ENCODE measurements around the gene VPS36.

VPS36 gene

DNA sequence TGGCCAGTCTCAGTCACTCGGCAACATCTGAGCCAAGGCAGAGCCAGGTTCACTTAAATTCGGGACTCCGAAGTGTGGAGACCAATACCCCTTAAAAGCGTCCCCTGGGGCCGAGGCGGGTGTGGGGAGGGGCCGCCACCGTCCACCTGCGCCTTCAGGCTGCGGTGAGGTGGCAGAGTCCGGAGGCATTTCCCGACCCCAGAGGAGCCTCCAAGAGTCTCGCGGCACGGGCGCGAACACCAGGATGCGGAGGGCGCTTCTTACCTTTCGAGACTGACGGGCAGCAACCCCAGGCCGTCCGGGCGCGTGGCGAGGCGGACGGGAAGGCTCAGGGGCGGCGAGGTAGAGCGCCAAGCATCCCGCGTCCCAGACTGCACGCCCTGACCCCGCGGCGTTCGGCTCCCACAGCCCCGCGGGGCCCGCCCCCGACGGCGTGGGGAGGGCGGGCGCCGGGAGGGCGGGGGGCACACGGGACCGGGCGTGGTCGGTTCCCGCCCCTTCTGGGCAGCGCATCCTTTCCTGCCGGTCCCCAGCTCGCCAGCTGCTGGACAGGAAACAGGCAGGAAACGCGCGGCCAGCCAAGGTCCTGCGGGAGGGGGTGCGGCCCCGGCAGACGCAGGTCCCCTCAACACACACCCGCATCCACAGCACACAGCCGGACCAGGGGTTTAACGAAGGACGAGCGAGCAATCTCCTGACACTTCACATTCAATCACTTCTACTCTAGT is 44.5 kb downstream of the VPS36 start, which contains the start of gene THSD1:
TSS of gene THSD1 (minus strand) at position 406 of the 728 bp plus-strand sequence. CDS start 3,572 bp downstream, outside the sequence.
- H3K27ac ChIP-seq (ENCODE audit: low read depth, low read length), result no peak within 1 kb of the TSS
- no peak within 1 kb of the TSS for H2BK120ac ChIP-seq (ENCODE audit: low read depth, low read length)
- H3K79me2 ChIP-seq (ENCODE audit: control insufficient read depth, insufficient read depth, low read length), result no peaks in the 10 kb centered on the region
- H3K9ac ChIP-seq (ENCODE audit: low read length), result peak within 1 kb of the TSS; percentile 38
- H3K4me3 ChIP-seq (ENCODE audit: low read length), result no peak within 1 kb of the TSS
- H4K5ac ChIP-seq (ENCODE audit: low read length), result no peak within 1 kb of the TSS
- DNase-seq, result peak; percentile 27
- no peaks in the 10 kb centered on the region for H3K79me1 ChIP-seq (ENCODE audit: low read length)
- H3K18ac ChIP-seq (ENCODE audit: low read length), result no peak within 1 kb of the TSS
- H3K56ac ChIP-seq (ENCODE audit: low read length), result peak within 1 kb of the TSS; percentile 64
- H2BK5ac ChIP-seq (ENCODE audit: low read length), result no peak within 1 kb of the TSS
- H3K4ac ChIP-seq (ENCODE audit: low read depth, low read length), result no peak within 1 kb of the TSS
- H3K4me1 ChIP-seq (ENCODE audit: control insufficient read depth, low read depth, low read length), result no peaks in the 10 kb centered on the region
- peak within 1 kb of the TSS; percentile 59 for H3K4me2 ChIP-seq (ENCODE audit: low read length)
- H4K8ac ChIP-seq (ENCODE audit: low read depth, low read length), result no peak within 1 kb of the TSS
- H3K23ac ChIP-seq (ENCODE audit: low read length), result no peak within 1 kb of the TSS
- H3K27me3 ChIP-seq (ENCODE audit: insufficient read depth, low read length, poor library complexity), result peaks cover 4% of the 10 kb centered on the region
- no peak within 1 kb of the TSS for H2AK5ac ChIP-seq (ENCODE audit: low read length)
- no CpG with 5 or more reads among the region's 68 CpGs for WGBS (ENCODE audit: extremely low coverage, insufficient coverage, low lambda C conversion rate)
- H3K36me3 ChIP-seq (ENCODE audit: control insufficient read depth, insufficient read depth, low read length), result no peaks in the 10 kb centered on the region
- H2BK15ac ChIP-seq (replicated peaks; ENCODE audit: low read depth), result no peak within 1 kb of the TSS

DNA sequence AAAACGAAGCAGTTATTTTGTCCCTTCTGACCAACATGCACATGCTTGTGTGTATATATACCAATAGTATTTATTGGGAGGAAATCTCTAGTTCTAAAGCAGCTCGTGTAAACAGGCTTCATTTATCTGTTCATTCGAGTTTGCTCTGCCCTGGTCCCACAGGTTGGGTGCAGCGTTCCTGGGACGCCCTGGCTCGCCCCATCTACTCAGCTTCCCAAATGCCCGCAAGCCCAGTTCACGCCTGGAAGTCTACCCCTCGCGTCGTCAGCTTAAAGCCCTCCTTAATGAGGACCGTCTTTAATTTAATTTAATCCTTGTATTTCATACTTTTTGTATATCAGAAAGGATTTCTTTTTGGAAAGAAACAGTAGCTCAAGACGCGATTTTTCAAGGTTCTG is 45.1 kb downstream of the VPS36 start:
- no peak overlapping the region for H2AK5ac ChIP-seq (ENCODE audit: low read length)
- H3K23ac ChIP-seq (ENCODE audit: low read length), result no peak overlapping the region
- peaks cover 4% of the 10 kb centered on the region for H3K27me3 ChIP-seq (ENCODE audit: insufficient read depth, low read length, poor library complexity)
- H3K36me3 ChIP-seq (ENCODE audit: control insufficient read depth, insufficient read depth, low read length), result no peaks in the 10 kb centered on the region
- H3K56ac ChIP-seq (ENCODE audit: low read length), result peak overlapping the region; percentile 15
- no CpG with 5 or more reads among the region's 14 CpGs for WGBS (ENCODE audit: extremely low coverage, insufficient coverage, low lambda C conversion rate)
- H3K27ac ChIP-seq (ENCODE audit: low read depth, low read length), result no peak overlapping the region
- H3K4ac ChIP-seq (ENCODE audit: low read depth, low read length), result no peak overlapping the region
- no peak overlapping the region for H4K8ac ChIP-seq (ENCODE audit: low read depth, low read length)
- no peaks in the 10 kb centered on the region for H3K79me2 ChIP-seq (ENCODE audit: control insufficient read depth, insufficient read depth, low read length)
- no peak overlapping the region for H3K4me3 ChIP-seq (ENCODE audit: low read length)
- no peaks in the 10 kb centered on the region for H3K4me1 ChIP-seq (ENCODE audit: control insufficient read depth, low read depth, low read length)
- H2BK120ac ChIP-seq (ENCODE audit: low read depth, low read length), result no peak overlapping the region
- no peak overlapping the region for H3K18ac ChIP-seq (ENCODE audit: low read length)
- no peaks in the 10 kb centered on the region for H3K79me1 ChIP-seq (ENCODE audit: low read length)
- H4K5ac ChIP-seq (ENCODE audit: low read length), result no peak overlapping the region
- peak overlapping the region; percentile 59 for H3K4me2 ChIP-seq (ENCODE audit: low read length)
- peak overlapping the region; percentile 38 for H3K9ac ChIP-seq (ENCODE audit: low read length)
- H2BK5ac ChIP-seq (ENCODE audit: low read length), result no peak overlapping the region
- no peak for DNase-seq
- H2BK15ac ChIP-seq (replicated peaks; ENCODE audit: low read depth), result no peak overlapping the region

GRCh38 chr13:52399708-52400107 is 50.7 kb downstream of the VPS36 start:
- no peak overlapping the region for H3K4me2 ChIP-seq (ENCODE audit: low read length)
- peak; percentile 13 for DNase-seq
- H3K18ac ChIP-seq (ENCODE audit: low read length), result no peak overlapping the region
- no peaks in the 10 kb centered on the region for H3K79me2 ChIP-seq (ENCODE audit: control insufficient read depth, insufficient read depth, low read length)
- H3K56ac ChIP-seq (ENCODE audit: low read length), result no peak overlapping the region
- no peak overlapping the region for H4K5ac ChIP-seq (ENCODE audit: low read length)
- no peaks in the 10 kb centered on the region for H3K27me3 ChIP-seq (ENCODE audit: insufficient read depth, low read length, poor library complexity)
- H3K9ac ChIP-seq (ENCODE audit: low read length), result no peak overlapping the region
- no peaks in the 10 kb centered on the region for H3K36me3 ChIP-seq (ENCODE audit: control insufficient read depth, insufficient read depth, low read length)
- H2BK120ac ChIP-seq (ENCODE audit: low read depth, low read length), result no peak overlapping the region
- H3K4ac ChIP-seq (ENCODE audit: low read depth, low read length), result no peak overlapping the region
- H2AK5ac ChIP-seq (ENCODE audit: low read length), result no peak overlapping the region
- H2BK15ac ChIP-seq (replicated peaks; ENCODE audit: low read depth), result no peak overlapping the region
- no peaks in the 10 kb centered on the region for H3K79me1 ChIP-seq (ENCODE audit: low read length)
- no peak overlapping the region for H3K23ac ChIP-seq (ENCODE audit: low read length)
- no peak overlapping the region for H4K8ac ChIP-seq (ENCODE audit: low read depth, low read length)
- no peak overlapping the region for H3K27ac ChIP-seq (ENCODE audit: low read depth, low read length)
- H2BK5ac ChIP-seq (ENCODE audit: low read length), result no peak overlapping the region
- no CpG with 5 or more reads among the region's 1 CpG for WGBS (ENCODE audit: extremely low coverage, insufficient coverage, low lambda C conversion rate)
- no peaks in the 10 kb centered on the region for H3K4me1 ChIP-seq (ENCODE audit: control insufficient read depth, low read depth, low read length)
- no peak overlapping the region for H3K4me3 ChIP-seq (ENCODE audit: low read length)

DNA sequence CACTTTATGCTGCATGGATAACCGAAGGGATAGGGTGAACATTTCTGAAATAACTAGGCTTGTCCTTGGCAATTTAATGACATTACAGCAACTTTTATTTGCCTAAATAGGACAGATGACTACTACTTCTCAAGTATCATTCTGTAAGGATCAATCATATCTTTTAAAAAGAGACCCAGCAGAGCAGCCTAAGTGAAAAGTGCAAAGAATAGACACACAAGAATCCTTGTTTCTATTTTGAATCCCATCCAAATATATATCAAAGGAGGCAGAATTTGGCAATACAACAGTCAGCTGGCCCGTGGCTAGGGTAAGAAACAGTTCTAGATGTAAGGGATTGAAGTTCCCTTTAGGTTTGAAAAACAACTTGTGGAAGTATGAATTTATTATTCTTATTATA is 51.4 kb downstream of the VPS36 start:
- H3K27me3 ChIP-seq (ENCODE audit: insufficient read depth, low read length, poor library complexity), result no peaks in the 10 kb centered on the region
- H3K56ac ChIP-seq (ENCODE audit: low read length), result no peak overlapping the region
- no peak for DNase-seq
- no peak overlapping the region for H2AK5ac ChIP-seq (ENCODE audit: low read length)
- no peaks in the 10 kb centered on the region for H3K36me3 ChIP-seq (ENCODE audit: control insufficient read depth, insufficient read depth, low read length)
- no peak overlapping the region for H3K18ac ChIP-seq (ENCODE audit: low read length)
- no peaks in the 10 kb centered on the region for H3K4me1 ChIP-seq (ENCODE audit: control insufficient read depth, low read depth, low read length)
- H3K23ac ChIP-seq (ENCODE audit: low read length), result no peak overlapping the region
- no peak overlapping the region for H3K4me3 ChIP-seq (ENCODE audit: low read length)
- H2BK5ac ChIP-seq (ENCODE audit: low read length), result no peak overlapping the region
- no peak overlapping the region for H3K4ac ChIP-seq (ENCODE audit: low read depth, low read length)
- H2BK120ac ChIP-seq (ENCODE audit: low read depth, low read length), result no peak overlapping the region
- H2BK15ac ChIP-seq (replicated peaks; ENCODE audit: low read depth), result no peak overlapping the region
- WGBS (ENCODE audit: extremely low coverage, insufficient coverage, low lambda C conversion rate), result no CpG with 5 or more reads among the region's 2 CpGs
- H3K27ac ChIP-seq (ENCODE audit: low read depth, low read length), result no peak overlapping the region
- H3K79me2 ChIP-seq (ENCODE audit: control insufficient read depth, insufficient read depth, low read length), result no peaks in the 10 kb centered on the region
- H3K4me2 ChIP-seq (ENCODE audit: low read length), result no peak overlapping the region
- no peak overlapping the region for H3K9ac ChIP-seq (ENCODE audit: low read length)
- H4K8ac ChIP-seq (ENCODE audit: low read depth, low read length), result no peak overlapping the region
- no peaks in the 10 kb centered on the region for H3K79me1 ChIP-seq (ENCODE audit: low read length)
- H4K5ac ChIP-seq (ENCODE audit: low read length), result no peak overlapping the region

GRCh38 chr13:52395704-52396103 is 54.7 kb downstream of the VPS36 start:
- H4K5ac ChIP-seq (ENCODE audit: low read length), result no peak overlapping the region
- H3K27ac ChIP-seq (ENCODE audit: low read depth, low read length), result no peak overlapping the region
- H3K4me3 ChIP-seq (ENCODE audit: low read length), result no peak overlapping the region
- H3K9ac ChIP-seq (ENCODE audit: low read length), result no peak overlapping the region
- no peak overlapping the region for H3K18ac ChIP-seq (ENCODE audit: low read length)
- DNase-seq, result no peak
- no peak overlapping the region for H2BK15ac ChIP-seq (replicated peaks; ENCODE audit: low read depth)
- no peak overlapping the region for H3K23ac ChIP-seq (ENCODE audit: low read length)
- H3K79me2 ChIP-seq (ENCODE audit: control insufficient read depth, insufficient read depth, low read length), result no peaks in the 10 kb centered on the region
- no peaks in the 10 kb centered on the region for H3K36me3 ChIP-seq (ENCODE audit: control insufficient read depth, insufficient read depth, low read length)
- no peak overlapping the region for H2BK5ac ChIP-seq (ENCODE audit: low read length)
- H3K4me2 ChIP-seq (ENCODE audit: low read length), result no peak overlapping the region
- H2BK120ac ChIP-seq (ENCODE audit: low read depth, low read length), result no peak overlapping the region
- no peak overlapping the region for H3K56ac ChIP-seq (ENCODE audit: low read length)
- WGBS (ENCODE audit: extremely low coverage, insufficient coverage, low lambda C conversion rate), result no CpG with 5 or more reads among the region's 4 CpGs
- no peaks in the 10 kb centered on the region for H3K27me3 ChIP-seq (ENCODE audit: insufficient read depth, low read length, poor library complexity)
- no peak overlapping the region for H3K4ac ChIP-seq (ENCODE audit: low read depth, low read length)
- H2AK5ac ChIP-seq (ENCODE audit: low read length), result no peak overlapping the region
- H4K8ac ChIP-seq (ENCODE audit: low read depth, low read length), result no peak overlapping the region
- no peaks in the 10 kb centered on the region for H3K79me1 ChIP-seq (ENCODE audit: low read length)
- no peaks in the 10 kb centered on the region for H3K4me1 ChIP-seq (ENCODE audit: control insufficient read depth, low read depth, low read length)

DNA sequence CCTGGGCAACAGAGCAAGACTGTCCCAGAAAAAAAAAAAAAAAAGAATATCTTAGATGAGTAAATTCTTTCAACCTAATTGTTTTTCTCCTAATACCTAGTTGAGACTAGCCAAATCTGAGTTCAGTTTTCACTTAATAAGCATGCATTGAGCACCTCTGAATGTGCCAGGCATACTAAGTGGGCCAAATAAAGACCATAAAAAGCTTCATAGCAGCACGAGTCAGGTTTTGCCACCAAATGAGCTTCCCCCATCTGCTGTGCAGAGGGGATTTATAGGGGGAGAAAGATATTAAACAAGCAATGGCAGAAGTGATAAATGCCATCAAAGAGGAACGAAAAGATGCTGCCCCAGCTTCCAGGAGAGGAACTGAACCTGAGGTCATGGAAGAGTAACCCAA is 55.8 kb downstream of the VPS36 start:
- Histone ChIP-seq H4K5ac (ENCODE audit: low read length) (no peak overlapping the region), H3K4me3 (ENCODE audit: low read length) (no peak overlapping the region), H3K4me2 (ENCODE audit: low read length) (no peak overlapping the region), H3K18ac (ENCODE audit: low read length) (no peak overlapping the region), H2BK5ac (ENCODE audit: low read length) (no peak overlapping the region), H3K4ac (ENCODE audit: low read depth, low read length) (no peak overlapping the region), H3K23ac (ENCODE audit: low read length) (no peak overlapping the region), H3K56ac (ENCODE audit: low read length) (no peak overlapping the region), H4K8ac (ENCODE audit: low read depth, low read length) (no peak overlapping the region), H3K9ac (ENCODE audit: low read length) (no peak overlapping the region), H3K4me1 (ENCODE audit: control insufficient read depth, low read depth, low read length) (no peaks in the 10 kb centered on the region), H3K79me1 (ENCODE audit: low read length) (no peaks in the 10 kb centered on the region), H2BK15ac (replicated peaks; ENCODE audit: low read depth) (no peak overlapping the region), H2AK5ac (ENCODE audit: low read length) (no peak overlapping the region), H2BK120ac (ENCODE audit: low read depth, low read length) (no peak overlapping the region), H3K36me3 (ENCODE audit: control insufficient read depth, insufficient read depth, low read length) (no peaks in the 10 kb centered on the region), H3K27me3 (ENCODE audit: insufficient read depth, low read length, poor library complexity) (no peaks in the 10 kb centered on the region), H3K27ac (ENCODE audit: low read depth, low read length) (no peak overlapping the region), H3K79me2 (ENCODE audit: control insufficient read depth, insufficient read depth, low read length) (no peaks in the 10 kb centered on the region)
- DNase-seq, result no peak
- no CpG with 5 or more reads among the region's 2 CpGs for WGBS (ENCODE audit: extremely low coverage, insufficient coverage, low lambda C conversion rate)
